Astrocyte of the spinal cord (primary cell): ENCODE measurements around the gene GNG10.

Source experiments
- DNase-seq: peaks from one replicate; pipeline ENCODE4 v3.0.0; 2011; ENCODE audit warnings: low read depth, low spot score
- H3K4me3 ChIP-seq: 2 replicates; pipeline ENCODE4 v1.5.1; 2011; ENCODE audit warnings: low read depth, mild to moderate bottlenecking, low read length, moderate library complexity
- in situ Hi-C: cut with HindIII; loops from 2 replicates; pipeline ENCODE4 v1.10.0; 2017; ENCODE audit warnings: low sequenced_read_pairs
- TF ChIP-seq, protein P1 (sequence below): IDR thresholded peaks from 2 replicates; pipeline ENCODE4 v1.5.1; 2012; ENCODE audit warnings: low read depth, mild to moderate bottlenecking, low read length, inconsistent platforms

GNG10 gene

DNA sequence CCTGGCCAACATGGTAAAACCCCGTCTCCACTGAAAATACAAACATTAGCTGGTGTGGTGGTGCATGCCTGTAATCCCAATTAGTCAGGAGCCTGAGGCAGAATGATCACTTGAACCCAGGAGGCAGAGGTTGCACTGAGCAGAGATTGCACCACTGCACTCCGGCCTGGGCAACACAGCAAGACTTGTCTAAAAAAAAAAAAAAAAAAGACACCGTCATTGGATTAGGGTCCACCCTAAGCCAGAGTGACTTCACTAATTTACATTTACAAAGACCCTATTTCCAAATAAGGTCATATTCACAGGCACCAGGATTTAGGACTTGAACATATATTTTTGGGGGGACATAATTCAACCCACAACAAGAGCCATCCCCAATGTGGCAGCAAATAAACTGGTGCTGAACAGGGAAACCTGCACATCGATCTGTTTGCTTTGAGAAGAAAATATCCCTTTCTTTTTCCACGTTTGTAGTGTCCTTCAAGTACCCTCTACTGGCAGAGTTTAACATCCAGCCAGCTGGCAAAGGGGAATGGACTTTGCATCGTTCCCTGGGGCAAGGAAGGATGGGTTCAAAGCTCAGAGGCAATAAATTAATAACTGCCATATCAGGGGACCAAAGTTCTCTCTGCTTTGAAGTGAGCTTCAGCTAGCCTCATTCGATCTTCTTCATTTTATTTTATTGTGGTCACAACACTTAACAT is 34.0 kb upstream of the GNG10 start:
- DNase-seq = no peak
- in situ Hi-C loops = no loop called here

DNA sequence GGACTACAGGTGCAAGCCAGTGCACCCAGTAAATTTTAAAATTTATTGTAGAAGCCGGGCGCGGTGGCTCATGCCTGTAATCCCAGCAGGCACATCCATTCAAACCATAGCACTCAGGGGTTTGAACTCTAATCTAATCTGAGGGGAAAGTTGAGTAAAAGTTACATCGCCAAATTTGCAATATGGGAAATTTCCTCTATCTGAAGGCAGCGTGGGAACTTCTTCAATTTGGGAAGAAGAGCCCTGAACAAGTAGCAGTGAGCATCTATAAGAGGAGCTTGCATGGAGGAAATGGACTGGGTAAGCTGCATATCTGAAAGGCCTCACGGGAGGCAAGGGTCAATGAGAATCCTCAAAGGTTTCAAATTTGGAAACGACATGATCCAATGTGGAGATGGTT is 33.0 kb upstream of the GNG10 start:
- in situ Hi-C loops = no loop called here
- no peak overlapping the region for H3K4me3 ChIP-seq
- no peak for DNase-seq
- TF ChIP-seq, protein P1, sequence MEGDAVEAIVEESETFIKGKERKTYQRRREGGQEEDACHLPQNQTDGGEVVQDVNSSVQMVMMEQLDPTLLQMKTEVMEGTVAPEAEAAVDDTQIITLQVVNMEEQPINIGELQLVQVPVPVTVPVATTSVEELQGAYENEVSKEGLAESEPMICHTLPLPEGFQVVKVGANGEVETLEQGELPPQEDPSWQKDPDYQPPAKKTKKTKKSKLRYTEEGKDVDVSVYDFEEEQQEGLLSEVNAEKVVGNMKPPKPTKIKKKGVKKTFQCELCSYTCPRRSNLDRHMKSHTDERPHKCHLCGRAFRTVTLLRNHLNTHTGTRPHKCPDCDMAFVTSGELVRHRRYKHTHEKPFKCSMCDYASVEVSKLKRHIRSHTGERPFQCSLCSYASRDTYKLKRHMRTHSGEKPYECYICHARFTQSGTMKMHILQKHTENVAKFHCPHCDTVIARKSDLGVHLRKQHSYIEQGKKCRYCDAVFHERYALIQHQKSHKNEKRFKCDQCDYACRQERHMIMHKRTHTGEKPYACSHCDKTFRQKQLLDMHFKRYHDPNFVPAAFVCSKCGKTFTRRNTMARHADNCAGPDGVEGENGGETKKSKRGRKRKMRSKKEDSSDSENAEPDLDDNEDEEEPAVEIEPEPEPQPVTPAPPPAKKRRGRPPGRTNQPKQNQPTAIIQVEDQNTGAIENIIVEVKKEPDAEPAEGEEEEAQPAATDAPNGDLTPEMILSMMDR = no peak

More for the DNA sequence above, 34.0 kb upstream of the GNG10 start:
- TF ChIP-seq, protein P1 = no peak
- H3K4me3 ChIP-seq = no peak overlapping the region

DNA sequence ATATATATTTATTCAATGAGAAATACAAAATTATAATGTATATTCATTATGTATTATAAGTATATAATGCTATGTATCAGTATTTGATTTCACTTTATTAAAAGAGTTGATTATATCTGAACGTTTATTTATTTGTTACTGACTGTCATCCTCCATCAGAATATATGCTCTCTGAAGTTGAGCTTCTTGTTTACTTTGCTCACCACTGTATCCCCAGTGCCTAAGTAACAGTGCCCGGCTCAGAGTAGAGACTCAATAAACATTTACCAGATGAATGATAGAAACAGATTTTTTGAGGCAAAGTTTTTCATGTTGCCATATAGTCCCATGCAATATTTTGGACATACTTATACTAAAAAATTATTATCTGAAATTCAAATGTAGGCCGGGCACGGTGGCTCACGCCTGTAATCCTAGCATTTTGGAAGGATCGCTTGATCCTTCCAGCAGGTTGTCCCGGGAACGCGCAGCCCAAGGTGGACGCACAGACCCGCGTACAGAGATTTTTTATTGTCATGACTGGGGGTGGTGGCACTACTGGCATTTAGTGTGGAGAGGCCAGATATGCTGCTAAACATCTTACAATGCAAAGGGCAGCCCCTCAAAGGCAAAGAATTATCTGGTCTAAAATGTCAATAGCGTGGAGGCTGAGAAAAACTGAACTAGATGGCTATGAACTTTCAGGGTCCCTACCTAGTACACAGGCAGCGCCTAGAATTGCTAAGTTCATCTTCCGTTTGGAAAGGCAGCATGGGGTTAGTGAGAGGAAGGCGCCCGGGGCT is 31.0 kb upstream of the GNG10 start:
- no peak for DNase-seq
- peak overlapping the region; percentile 82 for H3K4me3 ChIP-seq
- TF ChIP-seq, protein P1 = no peak
- in situ Hi-C loops = no loop called here

DNA sequence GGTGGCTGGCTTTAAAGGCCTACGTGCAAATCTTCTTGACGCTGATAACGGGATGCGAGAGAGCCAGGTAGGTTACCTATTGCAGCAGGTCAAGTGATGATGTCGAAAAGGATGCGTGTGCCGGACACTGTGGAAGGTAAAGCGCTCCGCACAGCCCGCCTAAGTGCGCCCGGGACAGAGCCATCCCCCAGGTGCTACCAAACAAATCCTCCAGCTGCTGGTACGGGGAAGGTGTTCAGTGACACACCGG is 30.5 kb upstream of the GNG10 start:
- in situ Hi-C loops = no loop called here
- H3K4me3 ChIP-seq = peak overlapping the region; percentile 82
- no peak for DNase-seq
- TF ChIP-seq, protein P1 = no peak

DNA sequence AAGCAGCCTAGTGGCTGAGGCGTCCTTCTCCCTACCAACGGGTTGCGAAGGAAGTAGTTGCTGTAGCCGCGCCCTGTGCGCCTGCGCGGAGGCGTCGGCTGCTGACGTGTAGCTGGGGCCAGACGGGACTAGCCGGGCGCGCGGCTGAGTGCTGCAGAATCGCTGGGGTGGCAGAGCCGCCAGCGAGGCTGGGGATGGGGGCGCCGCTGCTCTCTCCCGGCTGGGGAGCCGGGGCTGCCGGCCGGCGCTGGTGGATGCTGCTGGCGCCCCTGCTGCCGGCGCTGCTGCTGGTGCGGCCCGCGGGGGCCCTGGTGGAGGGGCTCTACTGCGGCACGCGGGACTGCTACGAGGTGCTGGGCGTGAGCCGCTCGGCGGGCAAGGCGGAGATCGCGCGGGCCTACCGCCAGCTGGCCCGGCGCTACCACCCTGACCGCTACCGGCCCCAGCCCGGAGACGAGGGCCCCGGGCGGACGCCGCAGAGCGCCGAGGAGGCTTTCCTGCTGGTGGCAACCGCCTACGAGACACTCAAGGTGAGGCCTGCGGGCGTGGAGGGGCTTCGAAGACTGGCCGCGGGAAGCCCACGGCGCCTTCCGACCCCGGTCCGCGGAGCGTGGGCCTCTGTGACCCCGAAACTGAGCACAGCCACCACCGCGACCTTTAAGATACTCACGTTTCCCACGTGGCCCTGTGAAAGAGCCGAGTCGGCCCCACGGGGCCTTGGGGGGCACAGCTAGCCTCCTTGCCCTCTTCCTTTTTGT is 30.0 kb upstream of the GNG10 start, which contains the start of gene DNAJC25:
Gene DNAJC25 (plus strand): TSS at position 121 of the 758 bp plus-strand sequence. CDS start 74 bp downstream, at position 195.
- in situ Hi-C loops = no loop called here
- H3K4me3 ChIP-seq = peak within 1 kb of the TSS; percentile 82
- TF ChIP-seq, protein P1 = no peak
- DNase-seq = peak; percentile 99

DNA sequence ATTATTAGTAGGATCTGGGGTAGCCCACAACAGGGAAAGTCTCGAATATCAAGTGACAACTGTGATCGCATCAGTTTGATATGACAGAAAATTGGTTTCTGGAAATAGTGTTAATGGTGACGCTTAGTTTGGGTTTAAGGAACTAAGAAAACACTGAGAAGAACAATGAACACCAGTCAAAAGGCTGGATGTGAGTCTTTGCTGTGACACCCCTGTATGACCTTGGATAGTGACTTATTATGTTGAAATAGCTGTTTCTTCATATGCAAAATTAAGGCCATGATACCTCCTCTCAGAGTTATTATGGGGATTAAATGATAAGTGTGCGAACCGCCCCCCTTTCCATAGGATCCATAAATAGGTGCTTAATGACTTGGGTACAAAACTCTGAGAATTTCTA is 29.3 kb upstream of the GNG10 start:
- in situ Hi-C loops = no loop called here
- no peak for DNase-seq
- TF ChIP-seq, protein P1 = no peak

More for the DNA sequence above, 29.3 kb upstream of the GNG10 start:
- peak overlapping the region; percentile 82 for H3K4me3 ChIP-seq
